Kidney (tissue), 14 donors: Measurements from ENCODE around the gene NR6A1. TPM values are rescaled to one million over a fixed set of nuclear protein-coding genes. Genes with fewer than 3 reads are reported as not detected.

ENCODE experiments used
- DNase-seq, 5 donors: peaks; one replicate each; pipeline ENCODE4 v3.0.0-alpha.2; 2013 to 2020
- FAIRE-seq: peaks from 2 replicates; lab custom pipeline; 2012; peaks lifted over from hg19 to GRCh38; lab: Jason Lieb, UNC
- H3K27ac ChIP-seq, 2 donors: one replicate each; pipeline ENCODE4 v1.7.0; 2013; ENCODE audit warnings: low read depth in 2 of 2, low read length in 2 of 2, inconsistent platforms in 1 of 2
- H3K27me3 ChIP-seq: one replicate; pipeline ENCODE4 v1.7.1; 2013; ENCODE audit warnings: low read length, inconsistent platforms; ENCODE audit not compliant: control insufficient read depth, insufficient read depth
- H3K36me3 ChIP-seq, 3 donors: one replicate each; pipeline versions ENCODE4 v1.7.0 to v1.7.1; 2013; ENCODE audit warnings: low read length in 3 of 3, control low read depth in 1 of 3, inconsistent platforms in 1 of 3; ENCODE audit not compliant: insufficient read depth in 3 of 3, control insufficient read depth in 2 of 3
- H3K4me1 ChIP-seq, 3 donors: one replicate each; pipeline versions ENCODE4 v1.7.0 to v1.7.1; 2013; ENCODE audit warnings: low read length in 3 of 3, inconsistent platforms in 1 of 3, low read depth in 1 of 3; ENCODE audit not compliant: control insufficient read depth in 2 of 3, insufficient read depth in 2 of 3
- H3K4me3 ChIP-seq, 3 donors: one replicate each; pipeline versions ENCODE4 v1.7.0 to v1.8.1; 2013; ENCODE audit warnings: low read length in 3 of 3, control low read depth in 1 of 3, inconsistent platforms in 1 of 3
- H3K9ac ChIP-seq, 3 donors: one replicate each; pipeline versions ENCODE4 v1.7.0 to v1.7.1; 2013; ENCODE audit warnings: low read length in 3 of 3, control low read depth in 1 of 3, inconsistent platforms in 1 of 3
- H3K9me3 ChIP-seq, 3 donors: one replicate each; pipeline versions ENCODE4 v1.7.0 to v1.7.1; 2013; ENCODE audit warnings: low read length in 3 of 3, control low read depth in 1 of 3, inconsistent platforms in 1 of 3; ENCODE audit not compliant: control insufficient read depth in 2 of 3, insufficient read depth in 1 of 3
- CTCF ChIP-seq: IDR thresholded peaks from 3 replicates; pipeline ENCODE4 v1.5.1; 2012; ENCODE audit warnings: mild to moderate bottlenecking, moderate library complexity, borderline replicate concordance; ENCODE audit not compliant: insufficient read depth; ENCODE audit errors: extremely low read depth
- intact Hi-C: fragments of 100-400 bp; cut with DNase I; formaldehyde crosslinking; loops from one replicate; pipeline ENCODE4 v1.11.1; 2022
- polyA plus RNA-seq: library from polyadenylated mRNA; stranded (reverse); fragments of 350-450 nt; fragmentation: Illumina TruSeq; extraction: RNeasy Lipid Tissue Mini Kit (QIAGEN cat#74804); gene quantifications from one replicate; pipeline ENCODE4 v1.2.3, GENCODE V29; 2014; ENCODE audit warnings: low read depth, low replicate concordance; ENCODE audit not compliant: insufficient read depth
- total RNA-seq: library from RNA; stranded (reverse); fragmentation: NEBNext Ultra II Directional; extraction: Animal tissue kit (Norgen Biotek cat#: 25700); gene quantifications from one replicate; pipeline ENCODE4 v1.2.1, GENCODE V29; 2021
- donor health status: control.
- donor health status: control.
- donor health status: control.
- donor health status: control.
- donor health status: control.
- donor health status: DM: yes; HTN: yes; CAD: no.
- donor health status: Normal renal cell carcinoma (clear cell type).

Gene NR6A1
- total and polyA plus RNA-seq, 2 donors from 2014 or later, result 1.2 to 3.5 TPM

GRCh38 chr9:124694414-124695279, 76.5 kb downstream of the NR6A1 start:
- Histone ChIP-seq H3K9me3 (no peaks in the 10 kb centered on the region), H3K27ac (no peak overlapping the region), H3K4me1 (no peaks in the 10 kb centered on the region), H3K9ac (no peak overlapping the region), H3K36me3 (no peaks in the 10 kb centered on the region), H3K27me3 (no peaks in the 10 kb centered on the region), H3K4me3 (no peak overlapping the region)
- FAIRE-seq (no peak), DNase-seq (no peak)
- TF ChIP-seq CTCF, result no peak
- intact Hi-C loops, result no loop called here

GRCh38 chr9:124693403-124693802, 77.7 kb downstream of the NR6A1 start:
- H3K9me3 ChIP-seq, result no peaks in the 10 kb centered on the region
- H3K27me3 ChIP-seq, result no peaks in the 10 kb centered on the region
- no peak overlapping the region for H3K27ac ChIP-seq
- no peaks in the 10 kb centered on the region for H3K4me1 ChIP-seq
- H3K9ac ChIP-seq, result no peak overlapping the region
- no peaks in the 10 kb centered on the region for H3K36me3 ChIP-seq
- DNase-seq (peak in 3 of 5 donors; percentile 13 to 25 (median 21)), FAIRE-seq (no peak)
- no peak overlapping the region for H3K4me3 ChIP-seq
- intact Hi-C loops, result no loop called here
- TF ChIP-seq CTCF, result no peak

GRCh38 chr9:124688238-124688904, 82.7 kb downstream of the NR6A1 start:
- Histone ChIP-seq H3K27ac (no peak overlapping the region), H3K9ac (no peak overlapping the region), H3K27me3 (no peaks in the 10 kb centered on the region), H3K36me3 (no peaks in the 10 kb centered on the region), H3K4me3 (no peak overlapping the region), H3K4me1 (no peaks in the 10 kb centered on the region), H3K9me3 (no peaks in the 10 kb centered on the region)
- intact Hi-C loops, result no loop called here
- FAIRE-seq, result no peak
- no peak for TF ChIP-seq CTCF
- no peak for DNase-seq
